Activated CD8-positive, alpha-beta memory T cell treated with anti-CD3 and anti-CD28 coated beads, Interleukin-2, amount 50 U/mL, for 24 hours (primary cell): ENCODE results near the gene IRAK2.
"Not testable (repeated sequence)": the region's sequence is repeated elsewhere in the genome, so short reads cannot be mapped to it uniquely, and the experiment has no call there.

Experiments used
- DNase-seq: peaks from one replicate; pipeline ENCODE4 v3.0.0-alpha.2; 2020; ENCODE audit errors: extremely low read depth

IRAK2 gene

GRCh38 chr3:10249833-10250232, 85.1 kb downstream of the IRAK2 start:
- no peak for DNase-seq

- DNase-seq = no peak
Measured at GRCh38 chr3:10251006-10251405, 86.3 kb downstream of the IRAK2 start.

- no peak for DNase-seq
Measured at GRCh38 chr3:10253731-10254130, 89.0 kb downstream of the IRAK2 start.

- DNase-seq = no peak
Measured at GRCh38 chr3:10255835-10256234, 91.1 kb downstream of the IRAK2 start.

- DNase-seq = no peak
Measured at GRCh38 chr3:10259036-10259435, 94.3 kb downstream of the IRAK2 start.

GRCh38 chr3:10259798-10260197, 95.1 kb downstream of the IRAK2 start:
- DNase-seq = no peak

- no peak for DNase-seq
Measured at GRCh38 chr3:10260211-10260701, 95.5 kb downstream of the IRAK2 start.

GRCh38 chr3:10262027-10262426, 97.3 kb downstream of the IRAK2 start:
- no peak for DNase-seq

- DNase-seq = no peak
Measured at GRCh38 chr3:10263646-10264363, 99.1 kb downstream of the IRAK2 start.

GRCh38 chr3:10265833-10266232, 101.1 kb downstream of the IRAK2 start:
- DNase-seq = no peak

- DNase-seq = not testable (repeated sequence)
Measured at GRCh38 chr3:10266936-10267335, 102.2 kb downstream of the IRAK2 start.

- DNase-seq = no peak
Measured at GRCh38 chr3:10268116-10268515, 103.4 kb downstream of the IRAK2 start.

- no peak for DNase-seq
Measured at GRCh38 chr3:10268930-10269329, 104.2 kb downstream of the IRAK2 start.

- no peak for DNase-seq
Measured at GRCh38 chr3:10269443-10269842, 104.7 kb downstream of the IRAK2 start.

GRCh38 chr3:10272476-10272875, 107.8 kb downstream of the IRAK2 start:
- DNase-seq = not testable (repeated sequence)

- no peak for DNase-seq
Measured at GRCh38 chr3:10272977-10273376, 108.3 kb downstream of the IRAK2 start.

GRCh38 chr3:10273702-10274305, 109.1 kb downstream of the IRAK2 start:
- DNase-seq = no peak

- DNase-seq = no peak
Measured at GRCh38 chr3:10274601-10275000, 109.9 kb downstream of the IRAK2 start.

- no peak for DNase-seq
Measured at GRCh38 chr3:10277115-10277625, 112.5 kb downstream of the IRAK2 start.

GRCh38 chr3:10278501-10278900, 113.8 kb downstream of the IRAK2 start:
- DNase-seq = no peak

- no peak for DNase-seq
Measured at GRCh38 chr3:10279384-10280176, 114.9 kb downstream of the IRAK2 start.

GRCh38 chr3:10280177-10280529, 115.4 kb downstream of the IRAK2 start:
- DNase-seq = no peak

- DNase-seq = no peak
Measured at GRCh38 chr3:10280571-10280970, 115.9 kb downstream of the IRAK2 start.
